GM13976 (cell line): ENCODE data around the gene TRABD2B.

ENCODE experiments used
- DNase-seq: peaks from one replicate; pipeline ENCODE4 v3.0.0; 2012; ENCODE audit warnings: low spot score
- CTCF ChIP-seq: IDR thresholded peaks from 2 replicates; pipeline ENCODE4 v1.5.1; 2012; ENCODE audit warnings: borderline replicate concordance, mild to moderate bottlenecking; ENCODE audit not compliant: insufficient read depth; ENCODE audit errors: extremely low read depth, missing control alignments, control extremely low read depth
- in situ Hi-C: fragments of 300-500 bp; cut with MboI; formaldehyde crosslinking; loops from one replicate; pipeline ENCODE4 v1.12.0; 2022; ENCODE audit warnings: low sequenced_read_pairs, mixed read lengths, inconsistent platforms; ENCODE audit not compliant: unreplicated experiment

TRABD2B gene

GRCh38 chr1:47981667-47982350 is 15.4 kb downstream of the TRABD2B start:
- TF ChIP-seq CTCF: no peak
- no peak for DNase-seq
- in situ Hi-C loops: no loop called here

GRCh38 chr1:47980501-47980900 is 16.7 kb downstream of the TRABD2B start:
- no peak for DNase-seq
- in situ Hi-C loops: no loop called here
- TF ChIP-seq CTCF: no peak

- in situ Hi-C loops: no loop called here
- no peak for DNase-seq
- TF ChIP-seq CTCF: no peak
Measured at GRCh38 chr1:47979724-47980123, 17.5 kb downstream of the TRABD2B start.

GRCh38 chr1:47978486-47978885 is 18.7 kb downstream of the TRABD2B start:
- no peak for DNase-seq
- in situ Hi-C loops: no loop called here
- no peak for TF ChIP-seq CTCF

- DNase-seq: no peak
- TF ChIP-seq CTCF: no peak
- in situ Hi-C loops: no loop called here
Measured at GRCh38 chr1:47976728-47977127, 20.5 kb downstream of the TRABD2B start.

GRCh38 chr1:47976267-47976666 is 20.9 kb downstream of the TRABD2B start:
- DNase-seq: no peak
- in situ Hi-C loops: no loop called here

More at GRCh38 chr1:47976267-47976666, 20.9 kb downstream of the TRABD2B start:
- TF ChIP-seq CTCF: no peak
